Stimulated activated CD4-positive, alpha-beta T cell treated with anti-CD3 and anti-CD28 coated beads, Interleukin-15, amount 100 ng/mL, for 48 hours (primary cell): Measurements from ENCODE around the gene LAMA5.

Source experiments
- DNase-seq, 2 donors: peaks; one replicate each; pipeline ENCODE4 v3.0.0-alpha.2; 2020; ENCODE audit warnings: low read depth in 2 of 2

Gene LAMA5

GRCh38 chr20:62346398-62347150, 20.5 kb downstream of the LAMA5 start:
- DNase-seq, result no peak

DNA sequence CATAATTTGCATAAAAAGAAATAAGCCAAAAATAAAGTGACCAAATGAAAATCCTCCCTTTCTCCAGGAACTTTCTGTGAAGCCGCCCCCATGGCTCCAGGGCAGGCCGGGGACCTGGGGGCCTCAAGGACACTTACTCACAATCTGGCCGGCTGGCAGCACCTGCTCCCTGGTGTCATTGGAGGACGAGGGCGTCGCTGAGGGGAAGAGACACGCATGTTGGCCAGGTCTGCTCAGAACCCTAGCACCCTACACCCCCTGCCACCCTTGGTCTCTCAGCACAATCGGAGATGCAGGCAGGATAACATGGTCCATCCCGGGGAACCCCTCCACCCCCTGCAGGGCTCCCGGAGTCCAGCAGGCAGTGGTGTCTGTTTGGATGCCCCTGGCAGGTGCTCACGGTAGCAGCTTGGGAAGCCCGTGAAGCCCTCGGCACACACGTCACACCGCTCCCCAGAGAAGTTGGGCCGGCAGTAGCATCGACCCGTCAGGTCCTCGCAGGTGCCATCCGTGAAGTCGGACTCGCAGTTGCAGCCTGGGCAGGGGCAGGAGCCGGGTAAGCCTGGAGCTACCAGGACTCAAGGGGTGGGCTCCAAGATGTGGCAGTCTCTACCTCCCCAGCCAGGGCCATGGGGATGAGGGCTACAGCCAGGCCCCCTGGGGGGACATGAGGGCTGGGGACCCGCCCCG, 21.3 kb downstream of the LAMA5 start:
- DNase-seq, result no peak

GRCh38 chr20:62344782-62345181, 22.3 kb downstream of the LAMA5 start:
- no peak for DNase-seq

DNA sequence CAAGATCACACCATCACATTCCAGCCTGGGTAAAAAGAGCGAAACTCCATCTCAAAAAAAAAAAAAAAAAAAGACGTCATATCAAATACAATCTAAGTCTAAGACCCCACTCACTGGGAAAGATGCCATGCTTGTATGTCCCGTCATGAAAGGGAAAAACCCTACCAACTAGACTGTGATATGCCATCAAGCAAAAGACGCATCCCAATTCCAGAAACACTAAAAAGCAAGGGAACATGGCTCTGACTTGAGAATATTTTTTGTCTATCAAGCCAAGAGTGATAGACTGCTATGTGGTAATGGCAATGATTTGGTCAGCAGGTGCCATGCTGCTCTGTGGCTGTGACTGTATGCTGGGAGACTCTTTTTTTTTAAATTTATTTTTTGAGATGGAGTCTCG, 23.0 kb downstream of the LAMA5 start:
- no peak for DNase-seq

DNA sequence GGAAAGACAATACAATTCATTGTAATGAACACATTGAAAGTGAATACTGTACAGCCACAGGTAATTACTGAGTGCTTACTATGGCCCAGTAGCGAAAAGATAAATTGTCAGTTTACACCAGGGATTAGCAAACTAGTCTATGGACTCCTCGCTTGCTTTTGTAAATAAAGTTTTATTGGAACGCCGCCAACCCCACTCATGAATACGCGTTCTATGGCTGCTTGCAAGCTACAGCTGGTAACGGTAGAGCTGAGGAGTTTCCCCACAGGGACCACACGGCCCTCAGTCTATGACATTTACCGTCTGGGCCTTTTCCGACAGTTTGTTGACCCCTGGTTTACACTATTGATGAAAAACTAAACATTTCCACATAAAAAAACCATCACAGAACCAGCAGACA, 24.2 kb downstream of the LAMA5 start:
- no peak for DNase-seq

GRCh38 chr20:62339647-62340062, 27.5 kb downstream of the LAMA5 start:
- no peak for DNase-seq

DNA sequence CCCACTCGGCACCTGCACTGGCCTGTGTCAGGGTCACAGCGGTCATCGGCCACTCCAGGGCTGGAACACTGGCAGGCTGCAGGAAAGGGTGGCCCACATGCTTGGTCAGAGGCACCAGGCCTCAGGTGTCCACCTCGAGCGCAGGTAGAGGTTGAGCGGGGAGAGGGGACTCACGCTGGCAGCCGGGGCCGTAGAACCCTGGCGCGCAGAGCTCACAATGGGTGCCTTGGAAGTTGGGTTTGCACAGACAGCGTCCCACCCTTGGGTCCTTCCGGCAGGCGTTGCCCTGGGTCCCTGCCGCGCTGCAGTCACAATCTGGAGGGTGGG, 28.9 kb downstream of the LAMA5 start:
- DNase-seq, result no peak

DNA sequence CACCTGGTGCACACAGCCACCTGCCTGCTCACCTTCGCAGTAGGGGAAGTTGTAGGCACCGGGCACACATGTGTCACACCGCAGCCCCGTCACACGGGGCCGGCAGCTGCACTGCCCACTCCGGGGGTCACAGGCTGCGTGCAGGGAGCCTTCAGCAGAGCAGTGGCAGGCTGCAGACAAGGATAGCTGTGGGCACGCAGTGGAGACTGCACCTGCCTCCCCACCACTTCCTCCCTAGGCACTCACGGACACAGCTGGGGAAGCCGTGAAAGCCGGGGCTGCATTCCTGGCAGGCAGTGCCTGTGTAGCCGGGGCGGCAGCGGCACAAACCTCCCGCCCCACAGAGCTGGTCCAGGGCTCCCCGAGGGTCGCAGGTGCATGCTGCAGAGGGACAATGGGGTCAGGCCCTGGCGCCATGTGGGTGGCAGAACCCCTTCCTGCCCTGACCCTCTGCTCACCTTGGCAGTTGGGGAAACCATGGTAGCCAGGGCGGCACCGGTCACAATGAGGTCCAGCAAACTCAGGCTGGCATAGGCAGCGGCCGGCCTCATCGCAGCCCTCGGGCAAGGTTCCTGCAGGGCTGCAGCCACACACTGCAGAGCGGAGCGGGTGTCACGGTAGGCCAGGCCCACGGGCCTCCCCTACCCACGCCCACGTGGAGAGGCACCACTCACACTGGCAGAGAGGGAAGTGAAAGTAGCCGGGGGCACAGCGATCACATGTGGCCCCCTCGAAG, 29.4 kb downstream of the LAMA5 start:
- DNase-seq, result no peak

DNA sequence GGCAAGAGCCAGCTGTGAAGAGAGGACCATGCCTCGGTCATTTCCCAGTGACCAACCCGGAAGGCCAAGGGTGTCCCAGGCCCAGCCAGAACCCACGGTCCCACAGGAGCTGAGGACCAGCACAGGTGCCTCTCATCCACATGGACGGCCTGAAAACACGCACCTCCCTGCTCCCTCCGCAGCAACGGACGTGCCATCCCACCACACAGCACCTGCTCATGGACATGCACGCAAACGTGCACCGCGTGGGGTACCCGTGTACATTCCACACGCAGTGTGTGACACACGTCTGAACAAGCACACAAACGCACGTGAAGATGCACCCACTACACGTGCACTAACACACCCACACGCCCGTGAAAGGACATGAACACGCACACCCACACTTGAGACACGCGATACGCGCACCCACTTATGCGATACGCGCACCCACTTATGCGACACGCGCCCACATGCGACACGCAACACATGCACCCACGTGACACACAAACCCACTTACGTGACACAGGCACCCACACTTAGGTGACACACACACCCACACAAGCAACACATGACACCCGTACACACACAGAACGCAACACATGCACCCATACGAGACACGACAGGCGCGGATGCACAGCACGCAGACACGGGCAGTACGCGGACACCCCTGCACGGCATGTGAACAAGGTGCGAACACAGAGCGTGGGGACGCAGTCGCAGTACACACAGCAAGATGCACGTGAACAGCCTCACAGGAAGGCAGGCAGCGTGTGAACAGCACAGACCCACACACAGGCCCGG, 30.1 kb downstream of the LAMA5 start:
- DNase-seq, result no peak

- no peak for DNase-seq
Observed at GRCh38 chr20:62336329-62336728, 30.8 kb downstream of the LAMA5 start.

DNA sequence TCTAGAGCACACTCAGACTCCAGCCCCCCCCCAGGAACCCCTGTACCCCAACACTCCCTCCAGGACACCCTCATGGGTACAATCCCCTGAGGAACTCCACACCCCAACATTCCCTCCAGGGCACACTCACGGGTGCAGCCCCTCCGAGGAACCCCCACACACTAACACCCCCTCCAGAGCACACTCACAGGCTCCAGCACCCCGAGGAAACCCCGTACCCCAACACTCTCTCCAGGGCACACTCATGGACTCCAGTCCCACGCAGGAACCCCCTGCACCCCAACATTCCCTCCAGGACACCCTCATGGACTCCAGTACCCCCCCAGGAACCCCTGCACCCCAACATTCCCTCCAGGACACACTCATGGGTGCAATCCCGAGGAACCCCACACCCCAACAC, 31.6 kb downstream of the LAMA5 start:
- DNase-seq, result no peak

- DNase-seq, result no peak
Observed at GRCh38 chr20:62334881-62335280, 32.2 kb downstream of the LAMA5 start.

GRCh38 chr20:62333820-62334595, 33.1 kb downstream of the LAMA5 start:
- DNase-seq, result no peak

- DNase-seq, result no peak
Observed at GRCh38 chr20:62332989-62333819, 33.9 kb downstream of the LAMA5 start.

- DNase-seq, result no peak
Observed at GRCh38 chr20:62332421-62332820, 34.7 kb downstream of the LAMA5 start.

DNA sequence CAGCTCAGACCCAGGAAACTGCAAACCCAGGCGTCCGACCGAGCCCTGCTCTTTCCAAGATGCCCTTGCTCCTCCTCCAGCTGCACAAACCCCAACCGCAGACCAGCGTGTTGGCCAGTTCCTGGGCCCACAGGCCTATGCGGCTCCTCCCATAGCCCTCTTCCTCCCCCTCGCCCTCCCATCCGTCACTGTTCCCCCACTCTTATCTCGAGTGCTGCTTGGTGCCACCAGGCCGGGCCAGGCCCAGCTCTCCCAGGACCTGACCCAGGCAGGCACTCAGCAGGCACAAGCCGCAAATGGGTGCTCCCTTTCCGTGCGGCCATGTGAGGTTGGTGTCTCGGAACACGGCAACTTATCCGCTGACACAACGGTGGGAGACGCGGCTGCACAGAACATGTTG, 35.8 kb downstream of the LAMA5 start:
- no peak for DNase-seq

DNA sequence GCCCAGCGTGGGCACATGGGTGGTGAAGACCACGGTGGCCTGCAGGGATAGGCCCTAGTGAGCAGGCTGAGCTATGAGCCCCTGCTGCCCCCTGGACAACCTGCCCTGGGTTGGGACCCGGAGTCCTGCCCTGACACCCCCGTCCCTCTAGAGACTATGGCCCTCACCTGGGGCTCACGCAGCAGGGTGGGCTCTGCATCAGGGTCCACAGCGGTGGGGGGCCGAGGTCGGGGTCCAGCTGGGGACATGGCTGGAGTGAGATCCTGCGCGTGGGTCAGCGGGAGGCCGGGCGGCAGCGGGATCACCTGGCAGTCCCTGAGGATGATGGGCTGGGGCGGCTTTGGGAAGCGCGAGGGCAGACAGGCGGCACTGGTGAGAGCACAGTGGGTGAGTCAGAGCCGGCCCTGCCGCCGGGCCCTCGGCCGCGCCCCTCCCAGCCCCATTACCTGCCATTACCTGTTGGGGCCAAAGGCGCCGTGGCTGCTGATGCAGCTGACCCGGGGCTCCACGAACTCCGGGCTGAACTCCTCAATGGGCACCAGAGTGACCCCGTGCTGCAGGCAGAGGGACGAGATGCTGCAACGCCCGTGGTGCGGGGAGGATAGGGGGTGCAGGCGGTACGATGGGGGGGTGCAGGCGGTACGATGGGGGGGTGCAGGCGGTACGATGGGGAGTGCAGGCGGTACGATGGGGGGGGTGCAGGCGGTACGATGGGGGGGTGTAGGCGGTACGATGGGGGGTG, 36.4 kb downstream of the LAMA5 start:
- DNase-seq, result no peak

DNA sequence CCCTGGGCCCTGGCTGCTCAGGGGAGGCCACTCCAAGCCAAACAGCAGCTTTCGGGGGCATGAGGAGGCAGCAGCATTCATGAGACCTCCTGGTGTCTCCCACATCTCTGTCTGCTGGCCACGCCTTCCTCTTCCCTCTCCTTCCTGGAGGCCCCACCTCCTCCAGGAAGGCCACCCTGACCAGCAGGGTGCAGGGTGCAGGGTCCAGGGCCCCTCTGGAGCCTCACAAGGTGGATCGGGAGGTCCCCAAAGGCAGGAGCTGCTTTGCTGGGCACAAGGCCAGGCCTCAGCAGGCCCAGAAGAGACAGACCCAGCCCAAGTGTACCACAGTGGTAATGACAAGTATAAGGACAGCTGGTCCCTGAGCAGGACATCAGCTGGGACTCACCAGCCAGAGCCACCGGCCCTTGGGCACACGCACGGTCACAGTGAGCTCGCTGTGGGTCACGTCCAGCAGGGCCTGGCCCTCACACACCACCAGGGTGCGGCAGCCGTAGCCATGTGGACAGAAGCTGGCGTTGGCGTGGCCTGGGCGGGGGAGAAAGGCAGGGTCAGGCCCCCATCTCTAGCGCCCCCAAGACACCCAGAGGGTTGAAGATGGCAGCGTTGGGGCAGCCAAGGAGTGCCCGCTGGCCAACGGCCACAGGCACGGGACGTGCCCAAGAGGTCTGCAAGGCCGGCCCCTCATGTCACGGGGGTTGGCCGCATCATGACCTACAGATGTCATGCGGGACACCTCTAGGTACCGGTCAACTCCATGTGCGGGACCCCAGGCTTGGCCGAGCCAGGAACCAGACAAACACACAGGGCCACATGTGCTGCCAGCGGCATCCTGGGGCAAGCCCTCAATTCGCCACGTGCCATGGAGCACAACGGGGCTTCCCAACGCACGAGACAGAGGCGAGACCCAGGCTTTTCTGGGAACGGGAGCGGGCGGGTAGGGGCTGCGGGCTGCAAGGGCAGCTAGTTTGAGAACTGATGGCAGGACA, 37.4 kb downstream of the LAMA5 start:
- no peak for DNase-seq
